22Rv1 (cell line): ENCODE results near the gene SLIT3.

Experiments used
- H3K27ac ChIP-seq: fragments of 450-650 bp; 2 replicates; pipeline ENCODE4 v1.5.1; 2017
- ZFX ChIP-seq: fragments of 450-650 bp; IDR thresholded peaks from 2 replicates; pipeline ENCODE4 v1.6.1; 2017; ENCODE audit warnings: antibody characterized with exemption, borderline replicate concordance
- TF ChIP-seq, protein P1 (sequence below): fragments of 450-650 bp; IDR thresholded peaks from 2 replicates; pipeline ENCODE4 v1.5.1; 2017; ENCODE audit warnings: mild to moderate bottlenecking

Gene SLIT3

DNA sequence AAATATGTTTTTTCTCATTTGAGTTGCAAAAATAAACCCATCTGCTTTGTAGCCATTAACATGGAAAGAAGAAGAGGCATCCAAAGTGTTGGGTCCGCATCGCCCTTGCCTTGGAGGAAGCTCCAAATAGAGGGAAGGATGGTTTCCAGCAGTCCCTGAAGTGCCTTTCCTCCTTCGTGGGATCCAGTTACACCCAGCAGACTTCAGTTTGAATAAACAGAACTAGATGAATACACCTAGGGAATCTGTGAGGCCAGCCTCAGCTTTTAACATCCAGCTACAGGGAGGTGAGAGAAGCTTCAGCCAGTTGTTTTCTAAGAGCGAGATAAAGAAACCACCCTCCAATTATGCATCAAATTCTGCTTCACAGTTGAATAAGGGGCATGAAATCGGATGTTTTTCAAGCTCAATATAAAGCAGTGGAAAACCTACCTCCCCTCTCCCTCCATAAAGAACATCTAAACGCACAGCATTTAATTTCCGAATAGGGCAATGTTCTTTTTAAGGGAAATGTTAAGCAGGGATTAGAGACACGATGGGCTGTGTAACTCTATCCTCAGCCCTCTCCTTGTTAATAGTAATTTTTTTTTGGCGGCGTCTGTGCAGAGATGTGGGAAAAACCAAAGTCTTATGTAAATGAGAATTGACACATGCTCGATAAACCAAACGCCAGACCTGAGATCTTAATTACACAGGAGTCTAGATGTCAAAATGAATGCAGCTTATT is 264.7 kb downstream of the SLIT3 start:
- no peak overlapping the region for H3K27ac ChIP-seq
- TF ChIP-seq ZFX, result no peak
- TF ChIP-seq, protein P1, sequence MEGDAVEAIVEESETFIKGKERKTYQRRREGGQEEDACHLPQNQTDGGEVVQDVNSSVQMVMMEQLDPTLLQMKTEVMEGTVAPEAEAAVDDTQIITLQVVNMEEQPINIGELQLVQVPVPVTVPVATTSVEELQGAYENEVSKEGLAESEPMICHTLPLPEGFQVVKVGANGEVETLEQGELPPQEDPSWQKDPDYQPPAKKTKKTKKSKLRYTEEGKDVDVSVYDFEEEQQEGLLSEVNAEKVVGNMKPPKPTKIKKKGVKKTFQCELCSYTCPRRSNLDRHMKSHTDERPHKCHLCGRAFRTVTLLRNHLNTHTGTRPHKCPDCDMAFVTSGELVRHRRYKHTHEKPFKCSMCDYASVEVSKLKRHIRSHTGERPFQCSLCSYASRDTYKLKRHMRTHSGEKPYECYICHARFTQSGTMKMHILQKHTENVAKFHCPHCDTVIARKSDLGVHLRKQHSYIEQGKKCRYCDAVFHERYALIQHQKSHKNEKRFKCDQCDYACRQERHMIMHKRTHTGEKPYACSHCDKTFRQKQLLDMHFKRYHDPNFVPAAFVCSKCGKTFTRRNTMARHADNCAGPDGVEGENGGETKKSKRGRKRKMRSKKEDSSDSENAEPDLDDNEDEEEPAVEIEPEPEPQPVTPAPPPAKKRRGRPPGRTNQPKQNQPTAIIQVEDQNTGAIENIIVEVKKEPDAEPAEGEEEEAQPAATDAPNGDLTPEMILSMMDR, result no peak

- H3K27ac ChIP-seq, result no peak overlapping the region
- no peak for TF ChIP-seq ZFX
- TF ChIP-seq, protein P1, result no peak
These were observed 271.2 kb downstream of the SLIT3 start for GRCh38 chr5:169029661-169030274.

DNA sequence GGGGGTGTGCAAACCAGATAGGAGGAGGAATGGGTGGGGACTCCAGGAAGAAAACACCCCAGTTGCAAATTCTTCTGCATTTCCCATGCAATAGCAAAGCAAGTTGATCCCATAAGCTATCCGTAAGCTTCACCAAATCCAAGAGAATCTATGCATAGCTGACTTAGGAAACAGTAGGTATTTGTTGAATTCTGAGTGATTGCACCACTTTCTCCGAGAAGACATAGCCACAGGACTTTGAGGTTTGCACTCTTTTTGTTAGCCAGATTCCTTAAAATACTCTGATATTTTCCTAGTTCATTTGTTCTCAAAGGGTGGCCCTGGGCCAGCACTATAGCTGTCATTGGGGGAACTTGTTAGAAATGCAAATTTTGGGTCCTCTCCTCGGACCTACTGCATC is 271.9 kb downstream of the SLIT3 start:
- H3K27ac ChIP-seq, result no peak overlapping the region
- TF ChIP-seq, protein P1, result no peak
- no peak for TF ChIP-seq ZFX

GRCh38 chr5:169027501-169028061 is 273.4 kb downstream of the SLIT3 start:
- H3K27ac ChIP-seq, result no peak overlapping the region
- TF ChIP-seq, protein P1, result no peak
- no peak for TF ChIP-seq ZFX

- TF ChIP-seq, protein P1, result no peak
- TF ChIP-seq ZFX, result no peak
- no peak overlapping the region for H3K27ac ChIP-seq
These were observed 275.4 kb downstream of the SLIT3 start for GRCh38 chr5:169025491-169025890.

DNA sequence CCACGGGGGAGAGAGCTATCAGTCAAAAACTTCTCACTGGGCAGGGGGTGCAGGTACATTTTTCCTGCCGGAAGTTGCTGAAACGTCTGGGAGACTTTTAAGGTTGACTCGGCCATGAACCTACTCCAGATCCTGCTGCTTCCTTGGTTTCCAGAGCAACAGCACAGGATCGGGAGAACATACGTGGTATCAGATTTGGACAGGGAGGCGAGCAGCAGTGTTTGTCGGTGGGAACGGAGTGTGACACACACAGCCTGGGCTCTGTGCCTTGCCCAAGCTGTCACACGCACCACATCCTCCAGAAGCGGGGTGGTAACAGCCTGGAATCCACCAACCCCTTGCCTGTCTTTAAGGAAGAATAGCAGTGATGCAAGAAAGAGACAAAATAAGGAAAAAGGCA is 276.5 kb downstream of the SLIT3 start:
- no peak overlapping the region for H3K27ac ChIP-seq
- TF ChIP-seq ZFX, result no peak
- TF ChIP-seq, protein P1, result no peak

DNA sequence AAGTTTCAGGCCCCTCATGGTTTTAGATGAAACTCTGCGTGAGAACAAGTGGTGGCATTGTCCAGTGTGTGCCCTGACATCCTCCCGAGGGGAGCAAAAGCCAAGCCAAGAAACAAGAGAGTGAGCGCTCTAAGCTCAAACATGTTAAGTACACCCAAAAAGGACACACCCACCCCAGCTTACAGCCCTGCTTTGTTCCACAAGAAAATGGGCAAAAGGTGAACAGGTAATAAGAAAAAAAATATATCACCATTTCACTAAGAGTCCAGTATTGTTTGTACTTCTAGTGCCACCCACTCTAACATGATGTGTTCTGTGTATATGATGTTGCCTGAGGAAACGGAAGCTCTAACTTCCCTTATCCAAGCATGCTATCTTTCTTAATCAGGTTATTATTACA is 278.2 kb downstream of the SLIT3 start:
- no peak overlapping the region for H3K27ac ChIP-seq
- TF ChIP-seq, protein P1, result no peak
- TF ChIP-seq ZFX, result no peak
